Sciatic nerve (tissue), 2 donors: ENCODE measurements around the gene PPIA. TPM values are rescaled to one million over a fixed set of nuclear protein-coding genes. Genes with fewer than 3 reads are reported as not detected.

Source experiments
- ATAC-seq: fragments of 200-7000 bp; cut with Tn5 transposase; one replicate; pipeline ENCODE4 v1.9.1; 2020; ENCODE audit warnings: mild to moderate bottlenecking, moderate library complexity
- DNase-seq: peaks from one replicate; pipeline ENCODE4 v3.0.0-alpha.2; 2020; ENCODE audit warnings: low spot score
- intact Hi-C: fragments of 100-400 bp; cut with DNase I; formaldehyde crosslinking; loops from one replicate; pipeline ENCODE4 v1.14.2; 2022
- total RNA-seq: library from RNA; stranded (reverse); fragmentation: NEBNext Ultra II Directional; extraction: Animal tissue kit (Norgen Biotek cat#: 25700); gene quantifications from one replicate; pipeline ENCODE4 v1.2.1, GENCODE V29; 2021
- donor health status: DM: no; HTN: no; CAD: no.
- donor health status: DM: no; HTN: no; CAD: no.

The PPIA gene
- total RNA-seq, 1 donor from 2014 or later = 637 TPM

DNA sequence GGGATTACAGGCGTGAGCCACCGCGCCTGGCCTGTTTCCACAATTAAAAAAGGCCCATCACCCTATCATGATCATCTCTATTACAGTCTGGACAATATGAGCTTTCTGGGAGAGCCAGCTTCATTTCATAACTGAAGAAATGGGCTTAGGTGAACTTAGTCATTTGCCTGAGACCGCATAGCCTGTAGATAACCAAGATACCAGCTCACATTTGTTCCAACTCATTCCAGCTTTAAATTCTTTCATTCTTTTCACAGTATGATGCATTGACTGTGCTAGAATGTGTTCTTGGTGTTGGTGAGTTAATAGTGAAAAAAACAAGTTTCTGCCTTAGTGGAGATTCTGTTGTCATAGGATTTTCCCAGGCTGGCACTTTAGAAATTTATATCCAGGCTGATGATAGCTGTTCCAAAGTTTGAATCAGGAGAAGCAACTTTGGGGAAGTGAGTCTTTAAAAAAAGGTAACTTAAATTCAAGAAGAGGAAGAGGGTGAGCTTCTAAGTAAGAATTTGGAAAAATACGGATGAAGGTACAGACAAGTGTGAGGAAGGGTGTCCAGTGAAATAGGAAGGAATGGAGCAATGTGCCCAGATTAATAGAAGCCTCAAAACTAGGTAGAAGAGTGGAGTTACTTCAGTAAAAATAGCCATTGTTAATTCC lies 53.5 kb downstream of the PPIA start:
- no peak for DNase-seq
- no peak for ATAC-seq
- intact Hi-C loops = loop anchor here (10.0 kb wide), 1 partner anchor 255 kb away; no protein-coding TSS in a partner anchor

DNA sequence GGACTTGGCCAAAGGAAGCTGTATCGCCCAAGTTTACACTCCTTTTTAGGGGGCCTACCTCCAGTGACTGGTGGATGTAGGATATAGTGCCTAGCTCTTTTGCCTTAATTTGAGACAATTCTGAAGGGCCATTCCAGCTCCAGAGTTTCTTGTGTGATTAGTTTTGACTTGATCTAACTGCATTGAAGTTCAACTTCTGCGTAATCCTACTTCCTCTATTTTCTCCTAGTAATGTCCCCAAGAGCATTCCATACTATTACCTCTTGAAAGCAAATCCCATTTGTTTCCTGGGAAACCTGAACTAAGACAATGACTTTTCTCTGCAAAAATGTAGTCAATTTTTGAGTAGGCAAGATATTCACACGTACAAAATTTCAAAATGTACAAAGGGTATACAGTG lies 56.1 kb downstream of the PPIA start:
- DNase-seq = no peak
- intact Hi-C loops = no loop called here
- no peak for ATAC-seq

Other genes with a start within 250 kb of the PPIA start
- 58.4 TPM for gene DDX56, start 222.8 kb upstream of the PPIA start, total RNA-seq
- gene TMED4, start 214.4 kb upstream of the PPIA start, total RNA-seq = 67.9 TPM
- gene OGDH, start 190.1 kb upstream of the PPIA start, total RNA-seq = 91.3 TPM
- 92.7 TPM for gene ZMIZ2, start 47.8 kb upstream of the PPIA start, total RNA-seq
- 159 TPM for gene H2AZ2, start 51.4 kb downstream of the PPIA start, total RNA-seq
- 27.6 TPM for gene PURB, start 88.8 kb downstream of the PPIA start, total RNA-seq
- 8.8 TPM for gene MYO1G, start 182.3 kb downstream of the PPIA start, total RNA-seq
- 42.9 TPM for gene CCM2, start 203.5 kb downstream of the PPIA start, total RNA-seq